HL-60 (cell line): Measurements from ENCODE around the gene MAP3K13.

Experiments
- CTCF ChIP-seq: IDR thresholded peaks from one replicate; pipeline ENCODE4 v1.5.1; 2011; ENCODE audit warnings: low read length, control low read depth, inconsistent platforms; ENCODE audit not compliant: insufficient read depth
- TF ChIP-seq, protein P1 (sequence below): IDR thresholded peaks from 2 replicates; pipeline ENCODE4 v1.6.1; 2012; ENCODE audit warnings: low read depth; ENCODE audit not compliant: insufficient replicate concordance

DNA sequence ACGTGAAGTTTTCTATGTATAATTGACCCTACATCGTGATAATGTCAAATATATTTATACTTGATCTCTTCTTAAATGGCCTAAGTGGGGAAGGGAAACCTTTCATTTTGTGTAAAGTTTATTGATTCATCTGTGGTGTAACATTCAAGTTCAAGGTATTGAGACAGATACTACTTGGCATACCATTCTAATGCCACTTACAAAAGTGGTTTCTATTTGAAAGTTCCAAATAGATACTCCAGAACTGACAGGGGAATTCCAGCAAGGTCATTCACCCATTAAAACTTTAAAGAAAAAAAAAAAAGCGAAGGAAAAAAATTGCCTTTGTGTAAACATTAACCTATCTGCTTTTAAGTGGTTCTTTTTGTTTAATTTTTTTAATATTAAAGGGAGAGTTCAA lies 45.3 kb upstream of the MAP3K13 start:
- TF ChIP-seq CTCF, result no peak
- TF ChIP-seq, protein P1, sequence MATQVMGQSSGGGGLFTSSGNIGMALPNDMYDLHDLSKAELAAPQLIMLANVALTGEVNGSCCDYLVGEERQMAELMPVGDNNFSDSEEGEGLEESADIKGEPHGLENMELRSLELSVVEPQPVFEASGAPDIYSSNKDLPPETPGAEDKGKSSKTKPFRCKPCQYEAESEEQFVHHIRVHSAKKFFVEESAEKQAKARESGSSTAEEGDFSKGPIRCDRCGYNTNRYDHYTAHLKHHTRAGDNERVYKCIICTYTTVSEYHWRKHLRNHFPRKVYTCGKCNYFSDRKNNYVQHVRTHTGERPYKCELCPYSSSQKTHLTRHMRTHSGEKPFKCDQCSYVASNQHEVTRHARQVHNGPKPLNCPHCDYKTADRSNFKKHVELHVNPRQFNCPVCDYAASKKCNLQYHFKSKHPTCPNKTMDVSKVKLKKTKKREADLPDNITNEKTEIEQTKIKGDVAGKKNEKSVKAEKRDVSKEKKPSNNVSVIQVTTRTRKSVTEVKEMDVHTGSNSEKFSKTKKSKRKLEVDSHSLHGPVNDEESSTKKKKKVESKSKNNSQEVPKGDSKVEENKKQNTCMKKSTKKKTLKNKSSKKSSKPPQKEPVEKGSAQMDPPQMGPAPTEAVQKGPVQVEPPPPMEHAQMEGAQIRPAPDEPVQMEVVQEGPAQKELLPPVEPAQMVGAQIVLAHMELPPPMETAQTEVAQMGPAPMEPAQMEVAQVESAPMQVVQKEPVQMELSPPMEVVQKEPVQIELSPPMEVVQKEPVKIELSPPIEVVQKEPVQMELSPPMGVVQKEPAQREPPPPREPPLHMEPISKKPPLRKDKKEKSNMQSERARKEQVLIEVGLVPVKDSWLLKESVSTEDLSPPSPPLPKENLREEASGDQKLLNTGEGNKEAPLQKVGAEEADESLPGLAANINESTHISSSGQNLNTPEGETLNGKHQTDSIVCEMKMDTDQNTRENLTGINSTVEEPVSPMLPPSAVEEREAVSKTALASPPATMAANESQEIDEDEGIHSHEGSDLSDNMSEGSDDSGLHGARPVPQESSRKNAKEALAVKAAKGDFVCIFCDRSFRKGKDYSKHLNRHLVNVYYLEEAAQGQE, result no peak
